Endometrium (tissue), 2 donors: ENCODE data around the gene TENT4A.
"Not testable (repeated sequence)": the region's sequence is repeated elsewhere in the genome, so short reads cannot be mapped to it uniquely, and the experiment has no call there.

Experiments
- FAIRE-seq: peaks from 2 replicates; lab custom pipeline; 2012; peaks lifted over from hg19 to GRCh38; lab: Jason Lieb, UNC
- donor health status: control.
- donor health status: control.

Gene TENT4A

GRCh38 chr5:6773342-6774035, 60.3 kb downstream of the TENT4A start:
- no peak for FAIRE-seq

GRCh38 chr5:6774207-6774606, 61.0 kb downstream of the TENT4A start:
- FAIRE-seq = not testable (repeated sequence)

- FAIRE-seq = no peak
Observed at GRCh38 chr5:6774721-6775204, 61.5 kb downstream of the TENT4A start.

- FAIRE-seq = no peak
Observed at GRCh38 chr5:6775571-6775970, 62.3 kb downstream of the TENT4A start.

- no peak for FAIRE-seq
Observed at GRCh38 chr5:6780802-6781391, 67.7 kb downstream of the TENT4A start.

- no peak for FAIRE-seq
Observed at GRCh38 chr5:6781716-6782115, 68.5 kb downstream of the TENT4A start.

GRCh38 chr5:6783787-6784186, 70.6 kb downstream of the TENT4A start:
- FAIRE-seq = no peak

GRCh38 chr5:6784481-6784880, 71.2 kb downstream of the TENT4A start:
- FAIRE-seq = no peak

GRCh38 chr5:6785161-6785860, 72.1 kb downstream of the TENT4A start:
- FAIRE-seq = no peak

- FAIRE-seq = no peak
Observed at GRCh38 chr5:6785861-6786180, 72.6 kb downstream of the TENT4A start.

- no peak for FAIRE-seq
Observed at GRCh38 chr5:6786786-6787495, 73.7 kb downstream of the TENT4A start.

GRCh38 chr5:6787941-6788340, 74.7 kb downstream of the TENT4A start:
- FAIRE-seq = no peak

- no peak for FAIRE-seq
Observed at GRCh38 chr5:6788439-6788838, 75.2 kb downstream of the TENT4A start.

- FAIRE-seq = no peak
Observed at GRCh38 chr5:6788956-6789649, 75.9 kb downstream of the TENT4A start.

- no peak for FAIRE-seq
Observed at GRCh38 chr5:6790346-6790865, 77.2 kb downstream of the TENT4A start.

GRCh38 chr5:6791031-6791430, 77.8 kb downstream of the TENT4A start:
- FAIRE-seq = no peak

- no peak for FAIRE-seq
Observed at GRCh38 chr5:6792376-6792775, 79.1 kb downstream of the TENT4A start.

- no peak for FAIRE-seq
Observed at GRCh38 chr5:6792911-6793471, 79.8 kb downstream of the TENT4A start.

- FAIRE-seq = no peak
Observed at GRCh38 chr5:6801236-6801635, 88.0 kb downstream of the TENT4A start.

- no peak for FAIRE-seq
Observed at GRCh38 chr5:6803981-6804550, 90.8 kb downstream of the TENT4A start.
